K562 (cell line): ENCODE data around the gene NFXL1. TPM values are rescaled to one million over a fixed set of nuclear protein-coding genes. Genes with fewer than 3 reads are reported as not detected.

Source experiments
- ATF1 ChIP-seq, 2 experiments: fragments of 450-650 bp in 1 of 2; IDR thresholded peaks; 2 replicates each; pipeline ENCODE4 v1.6.1; 2016; ENCODE audit warnings: missing compliant biosample characterization in 1 of 2, missing genetic modification characterization in 1 of 2
- BDP1 ChIP-seq: IDR thresholded peaks from 3 replicates; pipeline ENCODE4 v1.6.1; 2011; ENCODE audit not compliant: insufficient read length, insufficient read depth
- BRD9 ChIP-seq: fragments of 450-650 bp; IDR thresholded peaks from 2 replicates; pipeline ENCODE4 v1.6.1; 2018; ENCODE audit warnings: low read depth; ENCODE audit not compliant: partially characterized antibody
- CREB3 ChIP-seq: fragments of 450-650 bp; conservative IDR thresholded peaks from 2 replicates; pipeline ENCODE4 v1.6.1; 2016; ENCODE audit warnings: missing genetic modification characterization, low read depth, mild to moderate bottlenecking, missing compliant biosample characterization, moderate library complexity
- CREB3L1 ChIP-seq: fragments of 450-650 bp; IDR thresholded peaks from 2 replicates; pipeline ENCODE4 v1.6.1; 2014; ENCODE audit warnings: low read depth, mild to moderate bottlenecking, moderate library complexity, borderline replicate concordance
- CREM ChIP-seq: IDR thresholded peaks from 2 replicates; pipeline ENCODE4 v1.6.1; 2014; ENCODE audit warnings: antibody characterized with exemption, low read depth
- ELK3 ChIP-seq: fragments of 450-650 bp; formaldehyde crosslinking; IDR thresholded peaks from 2 replicates; pipeline ENCODE4 v1.4.0; 2020; ENCODE audit warnings: mild to moderate bottlenecking
- GTF2B ChIP-seq: IDR thresholded peaks from 2 replicates; pipeline ENCODE4 v1.6.1; 2011; ENCODE audit not compliant: insufficient read length; ENCODE audit errors: extremely low read depth
- HMG20B ChIP-seq: fragments of 250-450 bp; sonication (Bioruptor Pico); IDR thresholded peaks from 2 replicates; pipeline ENCODE4 v1.5.0; 2021; ENCODE audit warnings: mild to moderate bottlenecking
- KDM1A ChIP-seq, 2 experiments: fragments of 450-650 bp; IDR thresholded peaks; 2 replicates each; pipeline ENCODE4 v1.6.1; 2016; ENCODE audit warnings: mild to moderate bottlenecking in 2 of 2
- KHSRP ChIP-seq: fragments of 450-650 bp; IDR thresholded peaks from 2 replicates; pipeline ENCODE4 v1.6.1; 2017
- KLF6 ChIP-seq: fragments of 250-450 bp; sonication (Bioruptor Pico); IDR thresholded peaks from 2 replicates; pipeline ENCODE4 v1.4.0; 2020; ENCODE audit warnings: mild to moderate bottlenecking, moderate library complexity, borderline replicate concordance
- MTA2 ChIP-seq: fragments of 450-650 bp; IDR thresholded peaks from 2 replicates; pipeline ENCODE4 v1.6.1; 2016; ENCODE audit warnings: low read depth
- MTA3 ChIP-seq: fragments of 450-650 bp; formaldehyde crosslinking; IDR thresholded peaks from 2 replicates; pipeline ENCODE4 v1.6.1; 2017; ENCODE audit warnings: mild to moderate bottlenecking, borderline replicate concordance
- PHB2 ChIP-seq: fragments of 450-650 bp; IDR thresholded peaks from 2 replicates; pipeline ENCODE4 v1.6.1; 2017; ENCODE audit warnings: low read depth
- PRPF4 ChIP-seq: fragments of 200-400 bp; formaldehyde crosslinking; IDR thresholded peaks from one replicate; pipeline ENCODE4 v1.6.1; 2017; ENCODE audit warnings: low read length, low read depth, mild to moderate bottlenecking; ENCODE audit not compliant: insufficient read depth, poor library complexity, severe bottlenecking
- RNF2 ChIP-seq: sonication (generic); IDR thresholded peaks from 2 replicates; pipeline ENCODE4 v1.6.1; 2016
- RUNX1 ChIP-seq: sonication (generic); IDR thresholded peaks from 2 replicates; pipeline ENCODE4 v1.6.1; 2016; ENCODE audit warnings: antibody characterized with exemption, low read depth
- TAL1 ChIP-seq: fragments of 450-650 bp; IDR thresholded peaks from 2 replicates; pipeline ENCODE4 v1.6.1; 2016; ENCODE audit warnings: mild to moderate bottlenecking
- ZFX ChIP-seq: sonication (generic); formaldehyde crosslinking; IDR thresholded peaks from 2 replicates; pipeline ENCODE4 v1.8.0; 2022; ENCODE audit warnings: mild to moderate bottlenecking, missing genetic modification reagents, moderate library complexity
- ZNF121 ChIP-seq: sonication (generic); formaldehyde crosslinking; conservative IDR thresholded peaks from 2 replicates; pipeline ENCODE4 v1.8.0; 2022; ENCODE audit warnings: missing genetic modification reagents
- ZNF197 ChIP-seq: fragments of 200-800 bp; sonication (Bioruptor generic); IDR thresholded peaks from 2 replicates; pipeline ENCODE4 v1.6.1; 2016; ENCODE audit warnings: low read depth, missing genetic modification characterization, missing compliant biosample characterization
- ZNF224 ChIP-seq: sonication (generic); formaldehyde crosslinking; IDR thresholded peaks from 2 replicates; pipeline ENCODE4 v1.8.0; 2022; ENCODE audit warnings: mild to moderate bottlenecking, missing genetic modification reagents
- ZNF511 ChIP-seq: sonication (generic); formaldehyde crosslinking; IDR thresholded peaks from 2 replicates; pipeline ENCODE4 v1.8.0; 2022; ENCODE audit warnings: mild to moderate bottlenecking, missing genetic modification reagents
- ZNF589 ChIP-seq: fragments of 200-800 bp; sonication (Bioruptor generic); IDR thresholded peaks from 2 replicates; pipeline ENCODE4 v1.6.1; 2016; ENCODE audit warnings: low read depth, missing genetic modification characterization, missing compliant biosample characterization
- polyA plus RNA-seq, 8 experiments: library from polyadenylated mRNA; depleted of rRNA in 4 of 8; stranded (reverse) in 5 of 8; unstranded in 3 of 8; fragments of >200 nt; fragmentation: Nextera tagmentation in 2 of 8; fragmentation: Illumina TruSeq in 1 of 8; extraction: Ambion mirVana in 2 of 8; extraction: Trizol in 1 of 8; gene quantifications; 2 replicates each; pipeline versions ENCODE4 v1.2.1 to v1.2.3, GENCODE V29; 2011 to 2014; ENCODE audit warnings: inconsistent platforms in 1 of 8, missing spikeins in 1 of 8
- total RNA-seq, 7 experiments: library from RNA; depleted of rRNA in 6 of 7; stranded (reverse); fragments of >200 nt in 6 of 7; fragmentation: Illumina TruSeq in 2 of 7; extraction: Trizol in 2 of 7; gene quantifications; 2 replicates each; pipeline versions ENCODE4 v1.2.1 to v1.2.3, GENCODE V29; 2011 to 2021; ENCODE audit warnings: low replicate concordance in 1 of 7

NFXL1 gene
- total and polyA plus RNA-seq, 9 of the 15 experiments (the other 6 are each of a cell fraction or from before 2014, with no cell fraction given) = 7.5 to 27.0 (median 10.6) TPM

- TF ChIP-seq KHSRP (no peak), ZNF224 (CRISPR knock-in tag) (no peak), MTA3 (peak; percentile 58; the same call in 1 of the 2 replicates), ZNF197 (CRISPR knock-in tag) (no peak), RNF2 (peak; percentile 75), PHB2 (no peak), ATF1 (CRISPR knock-in tag; IDR thresholded peaks at IDR 0.05) (0 out of 2 replicates have a peak, but pooled peaks have one; percentile 5), ATF1 (tag; IDR thresholded peaks at IDR 0.05) (peak; percentile 81), ZNF511 (CRISPR knock-in tag) (no peak; the same call in 1 of the 2 replicates), CREB3L1 (peak; percentile 98), KDM1A (IDR thresholded peaks at IDR 0.05) (no peak), CREM (peak; percentile 86), HMG20B (CRISPR knock-in tag) (no peak), BRD9 (no peak), CREB3 (no peak), MTA2 (peak; percentile 76), ZNF121 (CRISPR knock-in tag) (no peak), ELK3 (no peak), RUNX1 (0 out of 2 replicates have a peak, but pooled peaks have one; percentile 12), ZFX (CRISPR knock-in tag) (peak; percentile 93), TAL1 (no peak), KLF6 (CRISPR knock-in tag) (0 out of 2 replicates have a peak, but pooled peaks have one; percentile 58), PRPF4 (peak; percentile 28), BDP1 (no peak), ZNF589 (no peak), GTF2B (no peak)
Observed at GRCh38 chr4:47914220-47914925, at the start of gene NFXL1 (continued).
